ENCODE measurements around the gene NPW.

Gene NPW

DNA sequence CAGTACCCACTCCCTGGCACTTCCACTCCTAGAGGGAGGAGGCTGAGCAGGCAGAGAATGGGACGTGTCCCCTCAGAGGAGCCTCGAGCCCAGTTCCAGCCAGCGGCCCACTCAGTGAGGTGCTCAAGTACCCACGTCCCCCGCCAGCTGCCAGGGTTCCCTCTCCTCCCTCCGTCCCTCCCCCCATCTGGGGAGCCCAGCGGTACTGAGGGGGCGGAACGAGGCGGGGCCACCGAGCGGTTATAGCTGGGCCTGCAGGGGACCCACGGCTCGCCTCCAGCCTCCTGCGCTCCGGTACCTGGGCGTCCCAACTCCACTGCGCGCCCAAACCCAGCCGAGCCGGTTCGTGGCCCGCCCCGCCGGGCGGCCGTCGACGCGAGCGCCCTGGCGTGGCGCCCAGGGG is at the start of gene NPW:
NPW (plus strand) TSS at position 268 of the 403 bp plus-strand sequence.
- Histone ChIP-seq H3K27ac (ENCODE audit: low read depth, low read length) (no peak within 1 kb of the TSS), H3K27me3 (ENCODE audit: control insufficient read depth, insufficient read depth, low read length) (peaks cover 41% of the 10 kb centered on the region), H3K9ac (ENCODE audit: low read depth, low read length) (no peak within 1 kb of the TSS; the same call in 1 of the 2 replicates), H3K36me3 (ENCODE audit: control insufficient read depth, insufficient read depth, low read length) (no peaks in the 10 kb centered on the region), H3K4me1 (ENCODE audit: control insufficient read depth, insufficient read depth, low read length) (no peaks in the 10 kb centered on the region), H3K4me3 (ENCODE audit: low read depth, low read length) (peak within 1 kb of the TSS; percentile 51), H3K9me3 (ENCODE audit: control insufficient read depth, insufficient read depth, low read length) (no peaks in the 10 kb centered on the region)

DNA sequence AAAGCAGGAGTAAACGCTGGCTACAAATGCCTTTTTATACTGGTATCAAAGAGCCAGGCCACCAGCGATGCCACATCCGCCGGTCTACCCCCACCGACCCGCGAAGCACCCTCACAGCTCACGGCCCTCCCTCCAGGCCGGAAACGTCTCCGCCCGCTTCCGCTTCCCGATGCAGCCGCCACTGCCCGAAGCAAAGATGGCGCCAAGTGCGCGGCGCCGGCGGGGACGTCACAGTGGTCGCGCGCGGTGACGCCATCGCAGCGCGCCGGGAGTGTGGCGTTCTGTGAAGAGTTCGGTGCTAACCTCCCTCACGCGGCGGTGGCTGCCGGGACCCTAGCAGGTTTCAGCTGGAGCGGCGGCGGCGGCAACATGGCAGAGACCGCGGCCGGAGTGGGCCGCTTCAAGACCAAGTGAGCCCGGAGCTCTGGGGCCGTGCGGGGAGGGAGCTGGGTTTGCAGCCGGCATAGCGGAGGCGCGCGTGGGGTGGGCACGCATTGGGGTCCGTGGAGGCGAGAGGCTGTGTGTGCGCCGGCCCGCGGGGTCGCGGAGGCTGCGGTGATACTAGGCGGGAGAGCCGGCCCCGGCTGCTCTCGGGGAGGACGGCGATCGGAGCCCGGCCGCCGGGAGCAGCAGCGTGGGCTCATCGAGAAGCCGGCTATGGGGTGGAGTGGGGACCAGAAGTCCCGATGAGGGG is 47.6 kb upstream of the NPW start, which contains the start of gene TBL3:
TBL3 (plus strand) TSS at position 258 of the 694 bp plus-strand sequence; CDS start at position 370, 112 bp downstream.
- Histone ChIP-seq H3K9ac (ENCODE audit: low read depth, low read length) (peak within 1 kb of the TSS; percentile 64), H3K9me3 (ENCODE audit: control insufficient read depth, insufficient read depth, low read length) (no peaks in the 10 kb centered on the region), H3K27me3 (ENCODE audit: control insufficient read depth, insufficient read depth, low read length) (no peaks in the 10 kb centered on the region), H3K4me1 (ENCODE audit: control insufficient read depth, insufficient read depth, low read length) (peaks cover 4% of the 10 kb centered on the region; the same call in 1 of the 2 replicates), H3K4me3 (ENCODE audit: low read depth, low read length) (peak within 1 kb of the TSS; percentile 84), H3K36me3 (ENCODE audit: control insufficient read depth, insufficient read depth, low read length) (peaks cover 28% of the 10 kb centered on the region), H3K27ac (ENCODE audit: low read depth, low read length) (peak within 1 kb of the TSS; percentile 86)

DNA sequence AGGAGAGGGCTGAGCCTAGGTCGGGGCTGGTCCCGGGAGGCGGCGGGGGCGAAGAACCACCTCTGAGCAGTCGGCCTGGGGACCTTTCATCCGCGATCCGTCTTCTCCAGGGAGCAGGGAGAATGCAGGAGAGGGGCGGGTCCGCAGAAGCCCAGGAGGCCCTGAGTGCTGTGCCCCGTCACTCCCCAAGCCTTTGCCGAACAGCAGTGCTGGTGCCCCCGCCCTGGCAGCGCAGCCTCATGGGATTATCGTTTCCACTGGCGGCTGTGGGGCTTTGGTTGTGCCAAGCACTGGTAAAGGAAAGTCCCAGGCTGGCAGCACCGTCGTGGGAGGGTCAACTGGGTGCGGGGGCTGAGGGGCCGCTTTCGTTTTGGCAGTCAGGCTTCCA is 47.1 kb upstream of the NPW start:
- Histone ChIP-seq H3K27me3 (ENCODE audit: control insufficient read depth, insufficient read depth, low read length) (no peaks in the 10 kb centered on the region), H3K9me3 (ENCODE audit: control insufficient read depth, insufficient read depth, low read length) (no peaks in the 10 kb centered on the region), H3K27ac (ENCODE audit: low read depth, low read length) (no peak overlapping the region), H3K4me3 (ENCODE audit: low read depth, low read length) (peak overlapping the region; percentile 84), H3K4me1 (ENCODE audit: control insufficient read depth, insufficient read depth, low read length) (peaks cover 4% of the 10 kb centered on the region; the same call in 1 of the 2 replicates), H3K36me3 (ENCODE audit: control insufficient read depth, insufficient read depth, low read length) (peaks cover 32% of the 10 kb centered on the region), H3K9ac (ENCODE audit: low read depth, low read length) (peak overlapping the region; percentile 64; the same call in 1 of the 2 replicates)

DNA sequence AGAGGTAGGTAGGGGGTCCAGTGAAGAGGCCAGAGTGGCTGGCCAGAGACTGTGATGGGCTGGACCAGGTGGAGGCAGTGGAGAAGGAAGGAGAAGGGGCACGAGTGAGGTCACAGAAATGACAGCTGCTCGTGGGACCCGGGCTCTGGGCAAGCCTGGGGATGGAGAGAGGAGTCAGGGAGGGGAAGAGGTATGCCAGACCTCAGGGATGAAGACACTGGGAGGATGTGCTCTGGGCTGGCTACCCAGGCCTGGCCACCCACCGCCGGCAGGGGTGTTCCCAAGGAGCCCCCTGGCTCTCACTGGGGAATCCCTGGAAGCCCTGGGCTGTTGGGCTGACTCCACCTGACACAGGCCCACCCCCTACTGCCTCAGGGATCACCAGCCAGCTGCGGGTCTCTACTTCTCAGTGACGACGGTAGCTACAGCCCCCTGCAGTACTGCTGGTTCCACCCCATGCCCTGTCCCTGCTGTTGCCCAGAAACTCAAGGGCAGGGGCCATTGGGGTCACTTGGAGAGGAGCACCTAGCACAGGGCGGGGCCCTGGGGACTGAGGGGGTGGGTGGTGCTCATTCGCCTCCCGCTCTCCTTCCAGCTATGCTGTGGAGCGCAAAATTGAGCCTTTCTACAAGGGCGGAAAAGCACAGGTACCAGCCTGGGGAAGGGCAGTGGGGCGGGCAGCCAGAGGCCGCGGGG is 46.0 kb upstream of the NPW start:
- H3K27me3 ChIP-seq (ENCODE audit: control insufficient read depth, insufficient read depth, low read length) = no peaks in the 10 kb centered on the region
- H3K36me3 ChIP-seq (ENCODE audit: control insufficient read depth, insufficient read depth, low read length) = peaks cover 41% of the 10 kb centered on the region
- no peaks in the 10 kb centered on the region for H3K9me3 ChIP-seq (ENCODE audit: control insufficient read depth, insufficient read depth, low read length)
- H3K4me1 ChIP-seq (ENCODE audit: control insufficient read depth, insufficient read depth, low read length) = peaks cover 4% of the 10 kb centered on the region; the same call in 1 of the 2 replicates
- no peak overlapping the region for H3K4me3 ChIP-seq (ENCODE audit: low read depth, low read length)
- no peak overlapping the region for H3K27ac ChIP-seq (ENCODE audit: low read depth, low read length)
- H3K9ac ChIP-seq (ENCODE audit: low read depth, low read length) = no peak overlapping the region

DNA sequence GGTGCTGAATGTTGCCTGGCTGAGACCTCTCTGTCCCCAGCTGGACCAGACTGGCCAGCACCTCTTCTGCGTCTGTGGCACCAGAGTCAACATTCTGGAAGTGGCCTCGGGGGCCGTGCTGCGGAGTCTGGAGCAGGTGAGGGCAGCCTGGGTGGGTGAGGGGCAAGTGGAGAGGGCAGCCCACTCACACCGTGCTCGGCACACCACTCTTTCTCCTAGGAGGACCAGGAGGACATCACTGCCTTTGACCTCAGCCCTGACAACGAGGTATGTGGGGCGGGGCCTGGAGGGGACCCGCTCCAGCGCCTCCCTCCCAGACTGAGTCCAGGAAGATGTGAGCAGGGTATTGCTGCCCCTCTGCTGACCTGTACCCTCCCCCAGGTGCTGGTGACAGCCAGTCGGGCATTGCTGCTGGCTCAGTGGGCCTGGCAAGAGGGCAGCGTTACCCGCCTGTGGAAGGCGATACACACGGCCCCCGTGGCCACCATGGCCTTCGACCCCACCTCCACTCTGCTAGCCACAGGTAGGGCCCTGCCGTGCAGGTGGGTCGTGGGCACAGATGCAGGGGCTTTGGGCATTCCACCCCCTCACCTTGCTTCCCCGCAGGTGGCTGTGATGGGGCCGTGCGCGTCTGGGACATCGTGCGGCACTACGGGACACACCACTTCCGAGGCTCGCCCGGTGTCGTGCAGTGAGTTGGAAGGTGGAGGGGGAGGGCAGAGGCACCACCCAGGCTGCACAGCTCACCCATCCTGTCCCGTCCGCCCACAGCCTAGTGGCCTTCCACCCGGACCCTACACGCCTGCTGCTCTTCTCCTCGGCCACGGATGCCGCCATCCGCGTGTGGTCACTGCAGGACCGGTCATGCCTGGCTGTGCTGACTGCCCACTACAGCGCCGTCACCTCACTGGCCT is 45.2 kb upstream of the NPW start:
- Histone ChIP-seq H3K36me3 (ENCODE audit: control insufficient read depth, insufficient read depth, low read length) (peaks cover 41% of the 10 kb centered on the region), H3K4me3 (ENCODE audit: low read depth, low read length) (no peak overlapping the region)

DNA sequence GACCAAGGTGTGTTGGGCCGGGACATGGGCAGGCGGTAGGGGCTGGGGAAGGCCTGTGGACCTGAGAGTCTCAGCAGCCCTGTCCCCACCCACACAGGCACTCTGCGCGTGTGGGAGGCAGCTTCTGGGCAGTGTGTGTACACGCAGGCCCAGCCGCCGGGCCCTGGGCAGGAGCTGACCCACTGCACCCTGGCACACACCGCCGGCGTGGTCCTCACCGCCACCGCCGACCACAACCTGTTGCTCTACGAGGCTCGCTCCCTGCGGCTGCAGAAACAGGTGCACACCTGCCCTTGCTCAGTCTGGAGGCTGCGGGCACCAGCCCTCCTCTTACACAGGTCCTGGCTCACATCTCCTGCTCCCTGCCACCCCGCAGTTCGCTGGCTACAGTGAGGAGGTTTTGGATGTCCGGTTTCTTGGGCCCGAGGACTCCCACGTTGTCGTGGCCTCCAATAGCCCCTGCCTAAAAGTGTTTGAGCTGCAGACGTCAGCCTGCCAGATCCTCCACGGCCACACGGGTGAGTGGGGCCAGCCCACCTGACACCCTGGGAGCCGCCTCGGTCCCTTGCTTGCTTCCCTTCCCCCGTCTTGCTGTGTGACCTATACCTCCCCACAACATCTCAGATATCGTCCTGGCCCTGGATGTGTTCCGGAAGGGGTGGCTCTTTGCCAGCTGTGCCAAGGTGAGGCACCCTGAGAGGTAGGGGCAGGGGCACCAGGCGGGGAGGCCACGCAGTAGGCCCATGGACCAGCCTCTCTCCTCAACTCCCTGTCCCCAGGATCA is 44.0 kb upstream of the NPW start:
- Histone ChIP-seq H3K9me3 (ENCODE audit: control insufficient read depth, insufficient read depth, low read length) (no peaks in the 10 kb centered on the region), H3K4me1 (ENCODE audit: control insufficient read depth, insufficient read depth, low read length) (peaks cover 9% of the 10 kb centered on the region; the same call in 1 of the 2 replicates), H3K4me3 (ENCODE audit: low read depth, low read length) (no peak overlapping the region), H3K27me3 (ENCODE audit: control insufficient read depth, insufficient read depth, low read length) (peaks cover 14% of the 10 kb centered on the region), H3K9ac (ENCODE audit: low read depth, low read length) (no peak overlapping the region), H3K36me3 (ENCODE audit: control insufficient read depth, insufficient read depth, low read length) (peaks cover 41% of the 10 kb centered on the region), H3K27ac (ENCODE audit: low read depth, low read length) (no peak overlapping the region)

More for the DNA sequence above, 45.2 kb upstream of the NPW start:
- Histone ChIP-seq H3K9ac (ENCODE audit: low read depth, low read length) (no peak overlapping the region), H3K27ac (ENCODE audit: low read depth, low read length) (no peak overlapping the region), H3K27me3 (ENCODE audit: control insufficient read depth, insufficient read depth, low read length) (peaks cover 2% of the 10 kb centered on the region; the same call in 1 of the 2 replicates), H3K9me3 (ENCODE audit: control insufficient read depth, insufficient read depth, low read length) (no peaks in the 10 kb centered on the region), H3K4me1 (ENCODE audit: control insufficient read depth, insufficient read depth, low read length) (peaks cover 4% of the 10 kb centered on the region; the same call in 1 of the 2 replicates)

DNA sequence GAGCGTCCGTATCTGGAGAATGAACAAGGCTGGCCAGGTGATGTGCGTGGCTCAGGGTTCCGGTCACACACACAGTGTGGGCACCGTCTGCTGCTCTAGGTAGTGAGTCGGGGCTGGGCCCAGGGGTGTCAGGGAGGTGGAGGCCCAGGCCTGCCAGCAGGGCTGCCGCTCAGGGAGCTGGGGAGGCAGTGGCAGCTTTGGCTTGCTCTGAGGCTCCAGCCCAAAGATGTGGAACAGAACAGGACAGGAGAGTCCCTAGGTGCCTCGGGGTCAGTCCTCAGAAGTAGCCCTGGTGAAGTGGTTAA is 43.4 kb upstream of the NPW start:
- Histone ChIP-seq H3K9ac (ENCODE audit: low read depth, low read length) (no peak overlapping the region), H3K4me1 (ENCODE audit: control insufficient read depth, insufficient read depth, low read length) (peaks cover 9% of the 10 kb centered on the region; the same call in 1 of the 2 replicates), H3K4me3 (ENCODE audit: low read depth, low read length) (no peak overlapping the region), H3K27me3 (ENCODE audit: control insufficient read depth, insufficient read depth, low read length) (peaks cover 19% of the 10 kb centered on the region), H3K36me3 (ENCODE audit: control insufficient read depth, insufficient read depth, low read length) (peaks cover 41% of the 10 kb centered on the region), H3K27ac (ENCODE audit: low read depth, low read length) (no peak overlapping the region), H3K9me3 (ENCODE audit: control insufficient read depth, insufficient read depth, low read length) (no peaks in the 10 kb centered on the region)

DNA sequence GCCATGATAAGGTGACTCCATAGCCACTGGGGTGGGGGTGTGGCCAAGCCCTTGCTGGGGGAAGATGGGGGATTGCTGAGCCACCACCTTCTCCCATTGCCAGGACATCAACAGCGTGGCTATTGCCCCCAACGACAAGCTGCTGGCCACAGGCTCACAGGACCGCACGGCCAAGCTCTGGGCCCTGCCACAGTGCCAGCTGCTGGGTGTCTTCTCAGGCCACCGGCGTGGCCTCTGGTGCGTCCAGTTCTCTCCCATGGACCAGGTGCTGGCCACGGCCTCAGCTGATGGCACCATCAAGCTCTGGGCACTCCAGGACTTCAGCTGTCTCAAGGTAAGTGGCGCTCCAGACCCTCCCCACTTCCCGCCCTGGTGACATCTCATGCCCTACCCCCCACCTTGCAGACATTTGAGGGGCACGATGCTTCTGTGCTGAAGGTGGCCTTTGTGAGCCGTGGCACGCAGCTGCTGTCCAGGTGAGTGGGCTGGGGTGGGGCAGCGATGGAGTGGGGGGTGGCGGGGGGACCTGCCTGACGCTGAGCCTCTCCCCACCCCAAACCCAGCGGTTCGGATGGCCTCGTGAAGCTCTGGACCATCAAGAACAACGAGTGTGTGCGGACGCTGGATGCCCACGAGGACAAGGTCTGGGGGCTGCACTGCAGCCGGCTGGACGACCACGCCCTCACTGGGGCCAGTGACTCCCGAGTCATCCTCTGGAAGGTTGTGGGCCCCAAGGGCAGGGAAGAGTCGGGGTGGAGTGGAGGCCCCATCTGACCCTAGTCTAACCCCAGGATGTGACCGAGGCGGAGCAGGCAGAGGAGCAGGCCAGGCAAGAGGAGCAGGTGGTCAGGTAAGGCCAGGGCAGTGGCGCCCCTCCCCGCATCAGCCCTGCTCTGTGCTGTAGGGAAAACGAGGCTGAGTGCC is 42.4 kb upstream of the NPW start:
- peaks cover 17% of the 10 kb centered on the region for H3K4me1 ChIP-seq (ENCODE audit: control insufficient read depth, insufficient read depth, low read length)
- H3K4me3 ChIP-seq (ENCODE audit: low read depth, low read length) = no peak overlapping the region
- peaks cover 30% of the 10 kb centered on the region for H3K27me3 ChIP-seq (ENCODE audit: control insufficient read depth, insufficient read depth, low read length)
- no peak overlapping the region for H3K27ac ChIP-seq (ENCODE audit: low read depth, low read length)
- H3K9ac ChIP-seq (ENCODE audit: low read depth, low read length) = no peak overlapping the region
- H3K36me3 ChIP-seq (ENCODE audit: control insufficient read depth, insufficient read depth, low read length) = peaks cover 41% of the 10 kb centered on the region
- no peaks in the 10 kb centered on the region for H3K9me3 ChIP-seq (ENCODE audit: control insufficient read depth, insufficient read depth, low read length)

DNA sequence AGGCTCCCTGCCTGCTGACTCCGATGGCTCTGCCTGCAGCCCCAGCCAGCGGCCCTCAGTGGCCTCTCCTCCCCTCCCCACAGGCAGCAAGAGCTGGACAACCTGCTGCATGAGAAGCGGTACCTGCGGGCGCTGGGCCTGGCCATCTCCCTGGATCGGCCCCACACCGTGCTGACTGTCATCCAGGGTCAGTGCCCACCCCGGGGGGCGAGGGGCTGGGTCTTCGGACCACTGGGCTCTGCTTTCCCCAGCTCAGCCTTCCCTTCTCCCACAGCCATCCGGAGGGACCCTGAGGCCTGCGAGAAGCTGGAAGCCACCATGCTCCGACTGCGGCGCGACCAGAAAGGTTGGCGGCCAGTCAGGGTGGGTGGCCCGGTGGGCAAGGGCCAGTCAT is 41.7 kb upstream of the NPW start:
- H3K9me3 ChIP-seq (ENCODE audit: control insufficient read depth, insufficient read depth, low read length) = no peaks in the 10 kb centered on the region

More for the DNA sequence above, 41.7 kb upstream of the NPW start:
- Histone ChIP-seq H3K4me1 (ENCODE audit: control insufficient read depth, insufficient read depth, low read length) (peaks cover 17% of the 10 kb centered on the region), H3K27ac (ENCODE audit: low read depth, low read length) (no peak overlapping the region), H3K36me3 (ENCODE audit: control insufficient read depth, insufficient read depth, low read length) (peaks cover 41% of the 10 kb centered on the region), H3K27me3 (ENCODE audit: control insufficient read depth, insufficient read depth, low read length) (peaks cover 36% of the 10 kb centered on the region), H3K4me3 (ENCODE audit: low read depth, low read length) (no peak overlapping the region), H3K9ac (ENCODE audit: low read depth, low read length) (no peak overlapping the region)
